22Rv1 (cell line): ENCODE results near the gene ZNF428.

ENCODE experiments used
- ZFX ChIP-seq: fragments of 450-650 bp; IDR thresholded peaks from 2 replicates; pipeline ENCODE4 v1.6.1; 2017; ENCODE audit warnings: antibody characterized with exemption, borderline replicate concordance
- TF ChIP-seq, protein P1 (sequence below): fragments of 450-650 bp; IDR thresholded peaks from 2 replicates; pipeline ENCODE4 v1.5.1; 2017; ENCODE audit warnings: mild to moderate bottlenecking

DNA sequence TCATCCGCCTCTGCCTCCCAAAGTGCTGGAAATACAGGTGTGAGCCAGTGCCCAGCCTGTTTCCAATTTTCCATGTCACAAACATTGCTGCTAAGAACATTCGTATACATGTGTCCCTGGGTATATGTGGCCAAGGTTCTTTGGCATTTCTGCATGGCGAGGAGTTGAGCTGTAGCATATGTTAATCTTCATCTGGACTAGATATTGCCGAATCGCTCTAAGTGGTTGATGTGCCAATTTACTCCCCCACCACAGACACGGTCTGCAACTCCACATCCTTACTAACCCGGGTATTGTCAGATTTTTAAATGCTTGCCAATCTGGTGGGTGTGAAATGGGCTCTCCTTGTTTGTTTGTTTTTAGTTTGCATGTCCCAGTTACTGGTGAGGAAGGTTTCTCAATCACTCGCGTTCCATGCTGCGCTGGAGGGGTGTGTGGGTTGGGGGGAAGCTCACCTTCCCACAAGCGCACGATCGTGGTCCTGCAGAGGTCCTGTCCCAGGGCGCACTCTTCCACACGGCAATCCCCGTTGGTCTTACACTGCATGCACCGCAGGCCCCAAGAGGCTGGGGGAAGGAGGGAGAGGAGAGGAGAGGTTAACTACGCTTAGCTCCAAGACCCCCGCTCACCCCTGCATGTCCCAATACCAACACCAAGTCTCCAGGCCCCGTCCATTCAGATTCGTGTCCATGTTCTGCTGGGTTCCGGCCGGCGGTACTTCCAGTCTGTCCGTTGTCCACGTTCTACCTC is 47.9 kb upstream of the ZNF428 start:
- TF ChIP-seq, protein P1, sequence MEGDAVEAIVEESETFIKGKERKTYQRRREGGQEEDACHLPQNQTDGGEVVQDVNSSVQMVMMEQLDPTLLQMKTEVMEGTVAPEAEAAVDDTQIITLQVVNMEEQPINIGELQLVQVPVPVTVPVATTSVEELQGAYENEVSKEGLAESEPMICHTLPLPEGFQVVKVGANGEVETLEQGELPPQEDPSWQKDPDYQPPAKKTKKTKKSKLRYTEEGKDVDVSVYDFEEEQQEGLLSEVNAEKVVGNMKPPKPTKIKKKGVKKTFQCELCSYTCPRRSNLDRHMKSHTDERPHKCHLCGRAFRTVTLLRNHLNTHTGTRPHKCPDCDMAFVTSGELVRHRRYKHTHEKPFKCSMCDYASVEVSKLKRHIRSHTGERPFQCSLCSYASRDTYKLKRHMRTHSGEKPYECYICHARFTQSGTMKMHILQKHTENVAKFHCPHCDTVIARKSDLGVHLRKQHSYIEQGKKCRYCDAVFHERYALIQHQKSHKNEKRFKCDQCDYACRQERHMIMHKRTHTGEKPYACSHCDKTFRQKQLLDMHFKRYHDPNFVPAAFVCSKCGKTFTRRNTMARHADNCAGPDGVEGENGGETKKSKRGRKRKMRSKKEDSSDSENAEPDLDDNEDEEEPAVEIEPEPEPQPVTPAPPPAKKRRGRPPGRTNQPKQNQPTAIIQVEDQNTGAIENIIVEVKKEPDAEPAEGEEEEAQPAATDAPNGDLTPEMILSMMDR: no peak
- TF ChIP-seq ZFX: no peak
